GM21381 (cell line): ENCODE measurements around the gene PCDHA11.

ENCODE experiments used
- ATAC-seq: cut with Tn5 transposase; IDR thresholded peaks from one replicate; pipeline ENCODE4 v1.9.1; 2021; ENCODE audit warnings: mild to moderate bottlenecking, moderate library complexity; ENCODE audit not compliant: unreplicated experiment

Gene PCDHA11

DNA sequence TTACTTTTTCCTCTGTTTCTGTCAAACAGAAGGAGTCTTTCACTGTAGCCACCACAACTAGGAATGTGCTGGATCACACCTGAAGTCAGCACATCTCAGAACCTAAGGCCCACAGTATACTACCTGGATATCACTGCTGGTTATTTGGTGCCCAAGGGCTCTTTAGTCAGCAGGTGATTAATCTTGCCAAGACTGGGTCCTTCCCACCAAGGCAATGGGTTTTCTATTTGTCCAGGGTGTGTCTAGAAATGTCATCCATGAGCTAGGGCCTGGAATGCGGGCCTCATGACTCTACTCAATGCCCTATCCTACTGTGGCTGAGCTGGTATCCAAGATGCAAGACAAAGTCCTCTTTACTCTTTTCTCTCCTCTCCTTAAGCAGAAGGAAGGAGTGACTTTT is 47.6 kb downstream of the PCDHA11 start:
- ATAC-seq = no peak
